ENCODE data around the gene HIVEP3.

Gene HIVEP3

GRCh38 chr1:41670217-41670957 is 248.3 kb downstream of the HIVEP3 start:
- H3K27ac ChIP-seq, result no peak overlapping the region
- no peak overlapping the region for H3K4me3 ChIP-seq
- TF ChIP-seq CTCF (IDR thresholded peaks at IDR 0.05), result no peak
- DNase-seq (ENCODE audit: low spot score), result no peak

- no peak for DNase-seq (ENCODE audit: low spot score)
- Histone ChIP-seq H3K27ac (no peak overlapping the region), H3K4me3 (no peak overlapping the region)
- no peak for TF ChIP-seq CTCF (IDR thresholded peaks at IDR 0.05)
These were observed 249.8 kb downstream of the HIVEP3 start for GRCh38 chr1:41668967-41669366.

GRCh38 chr1:41668054-41668660 is 250.6 kb downstream of the HIVEP3 start:
- Histone ChIP-seq H3K27ac (no peak overlapping the region), H3K4me3 (no peak overlapping the region)
- TF ChIP-seq CTCF (IDR thresholded peaks at IDR 0.05), result no peak
- no peak for DNase-seq (ENCODE audit: low spot score)

GRCh38 chr1:41666981-41667631 is 251.6 kb downstream of the HIVEP3 start:
- Histone ChIP-seq H3K27ac (no peak overlapping the region), H3K4me3 (no peak overlapping the region)
- TF ChIP-seq CTCF (IDR thresholded peaks at IDR 0.05), result no peak
- no peak for DNase-seq (ENCODE audit: low spot score)

GRCh38 chr1:41665962-41666917 is 252.5 kb downstream of the HIVEP3 start:
- no peak for TF ChIP-seq CTCF (IDR thresholded peaks at IDR 0.05)
- DNase-seq (ENCODE audit: low spot score), result no peak
- peak overlapping the region in 1 of 2 donors; percentile 95 for H3K27ac ChIP-seq
- no peak overlapping the region for H3K4me3 ChIP-seq

GRCh38 chr1:41664861-41665640 is 253.7 kb downstream of the HIVEP3 start:
- Histone ChIP-seq H3K27ac (peak overlapping the region in 1 of 2 donors; percentile 95), H3K4me3 (no peak overlapping the region)
- DNase-seq (ENCODE audit: low spot score), result no peak
- TF ChIP-seq CTCF (IDR thresholded peaks at IDR 0.05), result no peak

All from coronary artery (tissue), 2 donors.